HK-2 (cell line): ENCODE data around the gene ALG11.
"Not testable (repeated sequence)": the region's sequence is repeated elsewhere in the genome, so short reads cannot be mapped to it uniquely, and the experiment has no call there.

ENCODE experiments used
- DNase-seq: peaks from one replicate; pipeline ENCODE4 v3.0.0-alpha.2; 2018; ENCODE audit not compliant: unreplicated experiment

ALG11 gene

DNA sequence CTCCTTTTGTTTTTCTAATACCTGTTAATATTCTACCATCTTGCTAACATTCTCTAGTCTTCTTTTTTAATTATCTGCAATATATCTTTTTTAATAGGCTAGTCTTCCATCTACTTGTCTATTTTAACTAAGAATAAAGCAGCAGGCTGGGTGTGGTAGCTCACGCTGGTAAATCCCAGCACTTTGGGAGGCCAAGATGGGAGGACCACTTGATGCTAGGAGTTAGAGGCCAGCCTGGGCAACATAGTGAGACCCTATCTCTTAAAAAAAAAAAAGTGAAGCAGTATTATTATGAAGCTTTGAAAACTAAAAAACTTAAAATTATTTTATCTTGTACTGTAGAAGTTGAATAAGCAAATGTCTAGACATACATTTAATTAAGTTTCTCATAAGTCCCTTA lies 15.6 kb downstream of the ALG11 start:
- DNase-seq: no peak

DNA sequence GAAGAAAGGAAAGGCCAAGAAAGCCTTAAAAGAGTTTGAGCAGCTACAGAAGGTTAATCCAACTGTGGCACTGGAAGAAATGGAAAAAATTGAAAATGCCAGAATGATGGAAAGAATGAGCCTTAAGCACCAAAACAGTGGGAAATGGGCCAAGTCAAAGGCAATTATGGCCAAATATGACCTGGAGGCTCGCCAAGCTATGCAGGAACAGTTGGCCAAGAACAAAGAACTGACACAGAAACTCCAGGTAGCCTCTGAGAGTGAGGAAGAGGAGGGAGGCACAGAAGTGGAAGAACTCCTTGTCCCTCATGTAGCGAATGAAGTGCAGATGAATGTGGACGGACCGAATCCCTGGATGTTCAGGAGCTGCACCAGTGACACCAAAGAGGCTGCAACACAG lies 17.4 kb downstream of the ALG11 start:
- no peak for DNase-seq

DNA sequence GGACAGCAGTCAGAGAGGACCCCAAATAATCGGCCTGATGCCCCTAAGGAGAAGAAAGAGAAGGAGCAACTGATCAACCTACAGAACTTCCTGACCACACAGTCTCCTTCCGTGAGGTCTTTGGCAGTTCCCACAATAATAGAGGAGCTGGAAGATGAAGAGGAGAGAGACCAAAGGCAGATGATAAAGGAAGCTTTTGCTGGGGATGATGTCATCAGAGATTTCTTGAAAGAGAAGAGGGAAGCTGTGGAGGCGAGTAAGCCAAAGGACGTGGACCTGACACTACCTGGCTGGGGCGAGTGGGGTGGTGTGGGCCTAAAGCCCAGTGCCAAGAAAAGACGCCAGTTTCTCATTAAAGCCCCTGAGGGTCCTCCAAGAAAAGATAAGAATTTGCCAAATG lies 18.2 kb downstream of the ALG11 start:
- DNase-seq: not testable (repeated sequence)

DNA sequence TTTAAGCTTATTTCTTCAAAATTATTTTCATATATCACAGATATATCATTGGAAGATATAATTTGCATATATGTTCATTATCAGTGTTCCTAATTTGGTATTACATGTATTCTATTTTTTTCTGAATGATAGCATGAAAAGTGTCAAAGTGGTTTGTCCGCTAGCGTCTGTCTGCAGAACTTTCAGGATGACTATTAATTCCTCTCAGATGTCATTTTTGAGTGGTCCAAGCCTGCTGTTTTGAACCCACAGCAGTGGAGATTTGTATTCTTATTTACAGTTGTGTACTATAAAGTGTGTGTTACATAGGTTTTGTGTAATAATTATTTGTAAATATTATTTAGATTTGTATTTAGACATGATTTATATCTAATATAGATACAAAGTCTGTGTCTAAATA lies 20.8 kb downstream of the ALG11 start:
- no peak for DNase-seq

DNA sequence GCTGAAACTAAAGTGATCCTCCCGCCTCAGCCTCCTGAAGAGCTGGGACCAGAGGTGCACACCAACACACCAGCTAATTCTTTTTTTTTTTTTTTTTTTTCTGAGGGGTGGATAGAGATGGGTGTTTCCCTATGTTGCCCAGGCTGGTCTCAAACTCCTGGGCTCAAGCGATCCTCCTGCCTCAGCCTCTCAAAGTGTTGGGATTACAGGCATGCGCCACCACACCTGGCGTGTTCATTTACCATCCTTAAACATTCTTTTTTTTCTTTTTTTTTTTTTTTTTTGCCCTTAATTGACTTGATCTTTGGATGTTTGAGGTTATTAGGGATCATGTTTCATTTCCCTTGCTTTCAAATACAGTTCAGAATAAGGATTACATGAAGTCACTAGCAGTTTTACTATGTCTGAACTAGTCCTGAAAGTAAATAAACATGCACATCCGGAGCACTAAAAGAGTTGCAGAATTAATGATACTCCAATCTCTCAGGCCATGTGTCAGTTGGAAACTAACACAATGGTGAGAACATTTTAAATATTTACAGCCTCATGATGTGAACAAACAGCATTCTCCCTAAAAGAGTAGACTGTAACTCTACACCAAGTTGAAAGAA lies 22.5 kb downstream of the ALG11 start:
- no peak for DNase-seq

DNA sequence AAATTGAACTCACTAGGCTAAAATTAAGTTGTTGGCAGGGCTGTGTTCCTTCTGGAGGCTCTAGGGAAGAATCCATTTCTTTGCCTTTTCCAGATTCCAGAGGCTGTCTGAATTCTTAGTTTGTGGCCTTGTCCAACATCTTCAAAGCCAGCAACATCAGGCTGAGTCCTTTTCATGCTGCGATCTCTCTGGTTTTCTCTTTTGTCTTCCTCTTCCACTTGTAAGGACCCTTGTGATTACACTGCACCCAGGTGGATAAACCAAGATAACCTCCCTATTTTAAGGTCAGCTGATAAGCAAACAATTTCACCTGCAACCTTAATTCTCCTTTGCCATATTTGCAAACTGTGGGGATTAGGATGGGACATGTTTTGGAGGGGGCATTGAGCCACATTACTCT lies 23.8 kb downstream of the ALG11 start:
- DNase-seq: no peak

DNA sequence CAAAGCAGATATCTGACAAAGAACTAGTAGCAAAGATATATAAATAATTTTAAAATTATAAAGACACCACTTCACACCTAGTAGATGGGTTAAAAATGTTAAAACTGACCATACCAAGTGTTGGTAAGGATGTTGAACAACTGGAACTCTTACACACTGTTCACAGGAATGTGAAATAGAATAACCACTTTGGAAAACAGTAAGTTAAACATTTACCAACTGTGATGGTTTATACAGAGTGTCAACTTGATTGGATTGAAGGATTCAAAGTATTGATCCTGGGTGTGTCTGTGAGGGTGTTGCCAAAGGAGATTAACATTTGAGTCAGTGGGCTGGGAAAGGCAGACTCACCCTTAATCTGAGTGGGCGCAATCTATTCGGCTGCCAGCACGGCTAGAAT lies 31.5 kb downstream of the ALG11 start:
- DNase-seq: no peak

DNA sequence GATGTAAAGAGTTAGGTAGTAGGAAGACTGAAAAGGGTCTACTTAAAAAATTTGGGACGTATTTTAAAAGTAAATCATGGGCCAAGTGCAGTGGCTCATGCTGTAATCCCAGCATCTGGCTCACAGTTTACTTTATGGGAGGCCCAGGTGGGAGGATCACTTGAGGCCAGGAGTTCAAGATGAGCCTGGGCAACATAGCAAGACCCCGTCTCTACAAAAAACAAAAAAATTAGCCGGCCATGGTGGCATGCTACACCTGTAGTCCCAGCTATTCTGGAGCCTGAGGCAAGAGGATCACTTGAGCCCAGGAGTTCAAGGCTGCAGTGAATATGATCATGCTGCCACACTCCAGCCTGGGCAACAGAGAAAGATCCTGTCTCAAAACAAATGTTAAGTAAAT lies 35.3 kb downstream of the ALG11 start:
- no peak for DNase-seq

DNA sequence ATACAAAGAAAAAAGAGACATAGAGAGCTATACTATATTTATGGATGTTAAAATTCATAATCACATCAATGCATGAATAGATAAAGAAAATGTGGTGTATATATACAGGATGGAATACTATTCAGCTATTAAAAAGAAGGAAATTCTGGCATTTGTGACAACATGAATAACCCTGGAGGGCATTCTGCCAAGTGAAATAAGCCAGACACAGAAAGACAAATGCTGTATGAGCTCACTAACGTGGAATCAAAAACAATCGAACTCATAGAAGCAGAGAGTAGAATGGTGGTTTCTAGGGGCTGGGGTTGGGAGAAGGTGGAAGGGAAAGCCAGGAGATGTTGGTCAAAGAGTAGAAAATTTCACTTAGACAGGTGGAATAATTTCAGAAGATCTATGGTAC lies 36.3 kb downstream of the ALG11 start:
- no peak for DNase-seq

DNA sequence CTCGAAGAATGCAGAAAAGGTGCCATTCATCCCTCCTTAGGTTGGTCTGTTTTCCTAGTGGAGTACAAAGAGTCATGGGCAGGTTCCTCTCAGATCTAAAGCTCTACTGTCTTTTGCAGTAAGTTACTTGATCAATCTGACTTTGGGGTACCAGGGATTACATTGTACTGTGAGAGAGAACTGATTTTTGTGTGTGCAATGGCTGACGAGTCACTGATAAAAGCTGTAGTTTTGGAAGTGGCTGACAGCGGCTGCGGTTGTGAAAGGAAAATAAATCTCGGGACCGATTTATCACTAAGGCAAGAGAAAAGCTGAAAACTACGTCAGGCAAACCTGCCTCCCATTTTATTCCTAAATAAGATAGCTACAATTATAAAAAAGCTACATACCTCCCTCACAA lies 39.2 kb downstream of the ALG11 start:
- no peak for DNase-seq

DNA sequence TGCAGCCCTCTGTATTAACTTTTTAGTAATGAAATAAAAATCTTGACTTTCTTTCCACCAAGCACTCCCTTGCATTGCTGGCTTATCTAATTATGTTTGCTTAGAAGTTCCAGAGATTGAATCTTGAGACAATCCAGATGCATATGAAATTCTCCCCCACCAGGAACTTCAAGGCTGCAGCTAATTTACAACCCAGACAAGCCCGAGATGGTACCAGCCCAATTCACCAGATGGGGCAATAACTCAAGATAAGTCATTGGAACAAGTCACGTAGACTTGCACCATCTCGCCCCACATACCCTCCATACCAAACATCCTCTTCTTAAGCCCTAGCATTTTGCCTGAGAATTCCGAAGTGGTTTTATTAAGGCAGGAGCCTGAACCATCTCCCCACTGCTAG lies 41.3 kb downstream of the ALG11 start:
- DNase-seq: no peak

DNA sequence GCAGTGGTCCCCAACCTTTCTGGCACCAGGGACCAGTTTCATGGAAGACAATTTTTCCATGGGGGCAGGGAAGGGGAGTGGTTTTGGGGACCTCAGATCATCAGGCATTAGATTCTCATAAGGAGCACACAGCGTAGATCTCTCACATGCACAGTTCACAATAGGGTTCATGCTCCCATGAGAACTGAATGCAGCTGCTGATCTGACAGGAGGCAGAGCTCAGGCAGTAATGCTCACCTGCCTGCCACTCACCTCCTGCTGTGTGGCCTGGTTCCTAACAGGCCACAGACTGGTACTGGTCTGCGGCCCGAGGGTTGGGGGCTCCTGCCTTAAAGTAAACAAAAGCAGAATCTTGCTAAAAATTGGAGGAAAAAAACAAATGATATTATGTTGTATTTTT lies 48.9 kb downstream of the ALG11 start:
- not testable (repeated sequence) for DNase-seq

DNA sequence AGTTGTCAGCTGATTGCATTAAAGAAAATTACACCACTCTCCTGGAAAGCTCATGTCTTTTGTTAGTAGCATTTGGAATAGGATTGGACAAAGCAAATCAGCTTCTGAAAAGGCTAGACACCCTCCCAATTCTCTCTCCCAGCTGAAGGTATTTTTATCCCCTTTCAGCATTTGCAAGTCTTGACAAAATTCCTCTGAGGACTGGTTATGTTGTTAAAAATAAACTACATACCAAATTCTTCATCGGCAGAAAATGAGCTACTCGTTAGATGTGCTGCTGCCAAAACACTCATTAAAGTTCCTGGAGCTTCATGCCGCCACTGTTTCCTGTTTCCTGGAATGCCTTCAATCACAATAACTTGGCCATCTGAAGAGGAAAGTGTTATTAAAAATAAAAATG lies 49.4 kb downstream of the ALG11 start:
- DNase-seq: no peak

DNA sequence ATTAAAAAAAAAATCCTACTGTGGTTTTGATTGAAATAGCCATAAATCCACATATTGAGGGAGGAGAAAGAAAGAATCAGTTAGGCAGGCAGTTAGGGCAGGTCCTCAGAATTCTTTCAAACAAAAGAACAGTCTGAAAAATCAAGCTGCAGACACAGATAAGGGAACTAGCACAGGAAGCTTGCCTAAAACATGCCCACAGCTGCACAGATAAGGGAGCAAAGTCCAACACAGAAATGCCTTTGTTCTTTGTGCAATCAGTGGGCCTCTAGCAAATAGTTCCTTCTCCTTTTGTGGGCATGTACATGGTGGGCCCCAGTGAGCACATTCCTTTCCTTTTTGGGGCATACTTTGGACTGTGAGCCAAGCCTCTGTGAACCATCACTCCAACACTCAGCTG lies 55.0 kb downstream of the ALG11 start:
- DNase-seq: no peak

DNA sequence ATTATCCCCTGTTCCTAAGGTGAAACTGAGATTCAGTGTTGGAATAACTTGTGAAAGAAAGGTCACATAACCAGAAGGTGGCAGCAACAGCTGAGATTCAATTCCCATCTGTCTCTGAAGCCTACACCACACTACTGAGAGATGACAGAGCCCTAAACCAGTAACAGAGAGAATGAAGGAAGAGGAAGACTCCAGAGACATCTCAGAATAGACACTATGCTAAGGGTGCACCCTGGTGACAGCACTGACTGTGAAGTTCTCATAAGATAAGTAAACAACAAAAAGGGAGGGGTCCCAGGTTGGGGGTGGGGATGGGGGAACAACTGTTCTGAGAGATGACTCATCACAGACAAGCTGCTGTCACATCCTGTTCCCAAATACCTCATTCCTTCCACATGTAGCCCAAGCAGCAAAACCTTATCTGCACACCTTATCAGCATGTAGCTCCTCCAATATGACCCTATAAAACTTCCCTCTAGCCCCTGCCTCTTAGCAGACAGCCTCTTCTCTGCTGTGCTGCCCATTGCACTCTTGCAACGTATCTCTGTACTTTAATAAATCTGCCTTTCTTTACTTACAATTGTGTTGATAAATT lies 58.8 kb downstream of the ALG11 start:
- no peak for DNase-seq
